DOHH2 (cell line): ENCODE results near the gene PTPRQ.

Experiments
- H3F3A ChIP-seq: fragments of 200-600 bp; sonication (generic), shearing (Covaris generic); 2 replicates; pipeline ENCODE4 v1.6.0; 2016; ENCODE audit warnings: antibody characterized with exemption, mild to moderate bottlenecking; ENCODE audit not compliant: control insufficient read depth, insufficient read depth
- H3K27ac ChIP-seq: fragments of 200-600 bp; sonication (generic); 2 replicates; pipeline ENCODE4 v1.5.1; 2014; ENCODE audit warnings: low read depth, mild to moderate bottlenecking, low read length, moderate library complexity
- H3K27me3 ChIP-seq: fragments of 200-600 bp; sonication (generic); 2 replicates; pipeline ENCODE4 v1.6.1; 2014; ENCODE audit warnings: mild to moderate bottlenecking, low read length, mixed read lengths; ENCODE audit not compliant: control insufficient read depth
- H3K36me3 ChIP-seq: fragments of 200-600 bp; sonication (generic); 2 replicates; pipeline ENCODE4 v1.6.1; 2014; ENCODE audit warnings: mild to moderate bottlenecking, low read length, moderate library complexity, mixed read lengths; ENCODE audit not compliant: control insufficient read depth
- H3K4me1 ChIP-seq: fragments of 200-600 bp; sonication (generic); 2 replicates; pipeline ENCODE4 v1.6.1; 2014; ENCODE audit warnings: mild to moderate bottlenecking, low read length, mixed read lengths; ENCODE audit not compliant: control insufficient read depth
- H3K4me2 ChIP-seq: fragments of 200-600 bp; sonication (generic); 2 replicates; pipeline ENCODE4 v1.6.0; 2014; ENCODE audit warnings: mild to moderate bottlenecking, low read length, moderate library complexity
- H3K4me3 ChIP-seq: fragments of 200-600 bp; sonication (generic); 2 replicates; pipeline ENCODE4 v1.5.1; 2014; ENCODE audit warnings: mild to moderate bottlenecking, low read length, mixed read lengths
- H3K79me2 ChIP-seq: fragments of 200-600 bp; sonication (generic); 2 replicates; pipeline ENCODE4 v1.6.1; 2014; ENCODE audit warnings: mild to moderate bottlenecking, low read length, mixed read lengths; ENCODE audit not compliant: control insufficient read depth
- H3K9me2 ChIP-seq: fragments of 200-600 bp; sonication (generic); replicated peaks from 2 replicates; pipeline ENCODE4 v1.6.1; 2014; ENCODE audit warnings: mild to moderate bottlenecking, low read length, mixed read lengths; ENCODE audit not compliant: control insufficient read depth
- H3K9me3 ChIP-seq: fragments of 200-600 bp; sonication (generic); 2 replicates; pipeline ENCODE4 v1.6.1; 2014; ENCODE audit warnings: antibody characterized with exemption, low read length, mixed read lengths; ENCODE audit not compliant: control insufficient read depth, insufficient read depth
- H4K20me1 ChIP-seq: fragments of 200-600 bp; sonication (generic); 2 replicates; pipeline ENCODE4 v1.6.0; 2014; ENCODE audit warnings: low read depth, mild to moderate bottlenecking, antibody characterized with exemption, low read length, moderate library complexity; ENCODE audit not compliant: control insufficient read depth, insufficient read depth
- CTCF ChIP-seq: fragments of 200-600 bp; sonication (generic); IDR thresholded peaks from one replicate; pipeline ENCODE4 v1.5.1; 2014; ENCODE audit warnings: antibody characterized with exemption, mild to moderate bottlenecking, low read depth, low read length; ENCODE audit not compliant: poor library complexity, severe bottlenecking
- EZH2phosphoT487 ChIP-seq: fragments of 200-600 bp; sonication (generic); IDR thresholded peaks from 2 replicates; pipeline ENCODE4 v1.6.1; 2017; ENCODE audit warnings: borderline replicate concordance, mild to moderate bottlenecking, antibody characterized with exemption, low read length, moderate library complexity, mixed read lengths

PTPRQ gene

GRCh38 chr12:80713419-80713818, 269.4 kb downstream of the PTPRQ start:
- no peaks in the 10 kb centered on the region for H3K4me1 ChIP-seq

GRCh38 chr12:80714055-80714454, 270.0 kb downstream of the PTPRQ start:
- TF ChIP-seq EZH2phosphoT487, result no peak
- Histone ChIP-seq H3K4me2 (no peak overlapping the region), H3K4me1 (no peaks in the 10 kb centered on the region)

More at GRCh38 chr12:80713419-80713818, 269.4 kb downstream of the PTPRQ start:
- Histone ChIP-seq H3K9me2 (no peaks in the 10 kb centered on the region), H3K4me2 (no peak overlapping the region), H3K4me3 (no peak overlapping the region), H3K27me3 (no peaks in the 10 kb centered on the region), H3F3A (no peaks in the 10 kb centered on the region), H4K20me1 (no peaks in the 10 kb centered on the region), H3K9me3 (no peaks in the 10 kb centered on the region), H3K79me2 (no peaks in the 10 kb centered on the region), H3K36me3 (no peaks in the 10 kb centered on the region), H3K27ac (no peak overlapping the region)
- TF ChIP-seq CTCF (no peak), EZH2phosphoT487 (no peak)

GRCh38 chr12:80714846-80715245, 270.8 kb downstream of the PTPRQ start:
- H3K4me3 ChIP-seq, result no peak overlapping the region
- H3K27me3 ChIP-seq, result no peaks in the 10 kb centered on the region
- H3K4me2 ChIP-seq, result no peak overlapping the region
- no peaks in the 10 kb centered on the region for H3K79me2 ChIP-seq
- H3K36me3 ChIP-seq, result no peaks in the 10 kb centered on the region
- no peaks in the 10 kb centered on the region for H3K4me1 ChIP-seq
- TF ChIP-seq EZH2phosphoT487 (no peak), CTCF (no peak)
- no peaks in the 10 kb centered on the region for H3F3A ChIP-seq
- no peak overlapping the region for H3K27ac ChIP-seq
- no peaks in the 10 kb centered on the region for H4K20me1 ChIP-seq
- H3K9me2 ChIP-seq, result no peaks in the 10 kb centered on the region
- H3K9me3 ChIP-seq, result no peaks in the 10 kb centered on the region

More at GRCh38 chr12:80714055-80714454, 270.0 kb downstream of the PTPRQ start:
- Histone ChIP-seq H3K36me3 (no peaks in the 10 kb centered on the region), H3K27ac (no peak overlapping the region), H4K20me1 (no peaks in the 10 kb centered on the region), H3K9me3 (no peaks in the 10 kb centered on the region), H3K79me2 (no peaks in the 10 kb centered on the region), H3K27me3 (no peaks in the 10 kb centered on the region), H3K4me3 (no peak overlapping the region), H3F3A (no peaks in the 10 kb centered on the region), H3K9me2 (no peaks in the 10 kb centered on the region)

GRCh38 chr12:80715713-80716249, 271.7 kb downstream of the PTPRQ start:
- H3K27ac ChIP-seq, result no peak overlapping the region
- no peaks in the 10 kb centered on the region for H3K36me3 ChIP-seq
- no peaks in the 10 kb centered on the region for H3K4me1 ChIP-seq
- H3K9me2 ChIP-seq, result no peaks in the 10 kb centered on the region
- H3K9me3 ChIP-seq, result no peaks in the 10 kb centered on the region
- no peaks in the 10 kb centered on the region for H3F3A ChIP-seq
- no peak for TF ChIP-seq CTCF
- no peak for TF ChIP-seq EZH2phosphoT487
- H3K4me3 ChIP-seq, result no peak overlapping the region
- H3K4me2 ChIP-seq, result no peak overlapping the region
- H4K20me1 ChIP-seq, result no peaks in the 10 kb centered on the region
- no peaks in the 10 kb centered on the region for H3K79me2 ChIP-seq
- H3K27me3 ChIP-seq, result no peaks in the 10 kb centered on the region
